ENCODE data around the gene CHD9. TPM values are rescaled to one million over a fixed set of nuclear protein-coding genes. Genes with fewer than 3 reads are reported as not detected.

The CHD9 gene
- total RNA-seq, 2 experiments from 2014 or later, result 30.2 to 37.9 TPM

GRCh38 chr16:53100131-53100748 lies 45.4 kb downstream of the CHD9 start:
- Mint-ChIP-seq H3K9me3 (no peaks in the 10 kb centered on the region), H3K36me3 (peaks cover 6% of the 10 kb centered on the region), H3K4me1 (peaks cover 16% of the 10 kb centered on the region), H3K27me3 (no peaks in the 10 kb centered on the region), H3K27ac (peak overlapping the region; percentile 86), H3K4me3 (peak overlapping the region; percentile 86)
- DNase-seq, result no peak
- POLR2A ChIA-PET, result interaction anchor here (1.4 to 1.9 kb wide), 2 partner anchors 30 to 45 kb away, joined by 7 to 12 read pairs; partner anchors contain the start of gene CHD9
- no peak for ATAC-seq (ENCODE audit: low read depth)

- peaks cover 2% of the 10 kb centered on the region for H3K36me3 Mint-ChIP-seq
- no peaks in the 10 kb centered on the region for H3K9me3 Mint-ChIP-seq
- DNase-seq (no peak), ATAC-seq (ENCODE audit: low read depth) (no peak)
- H3K27ac Mint-ChIP-seq, result peak overlapping the region; percentile 86
- H3K27me3 Mint-ChIP-seq, result no peaks in the 10 kb centered on the region
- H3K4me1 Mint-ChIP-seq, result peaks cover 16% of the 10 kb centered on the region
- H3K4me3 Mint-ChIP-seq, result no peak overlapping the region
- POLR2A ChIA-PET, result no interaction called here
Measured at GRCh38 chr16:53100889-53101288, 46.1 kb downstream of the CHD9 start.

GRCh38 chr16:53103811-53104210 lies 49.0 kb downstream of the CHD9 start:
- DNase-seq (no peak), ATAC-seq (ENCODE audit: low read depth) (no peak)
- H3K27me3 Mint-ChIP-seq, result no peaks in the 10 kb centered on the region
- no peak overlapping the region for H3K4me3 Mint-ChIP-seq
- H3K4me1 Mint-ChIP-seq, result peaks cover 13% of the 10 kb centered on the region
- H3K27ac Mint-ChIP-seq, result no peak overlapping the region
- H3K9me3 Mint-ChIP-seq, result no peaks in the 10 kb centered on the region
- peaks cover 2% of the 10 kb centered on the region for H3K36me3 Mint-ChIP-seq
- POLR2A ChIA-PET, result no interaction called here

- Mint-ChIP-seq H3K9me3 (no peaks in the 10 kb centered on the region), H3K4me3 (no peak overlapping the region), H3K27me3 (no peaks in the 10 kb centered on the region), H3K4me1 (peaks cover 3% of the 10 kb centered on the region), H3K27ac (no peak overlapping the region), H3K36me3 (peaks cover 2% of the 10 kb centered on the region)
- POLR2A ChIA-PET, result interaction anchor here (0.7 kb wide), 1 partner anchor 44 kb away, joined by 3 read pairs; no protein-coding TSS in a partner anchor
- ATAC-seq (ENCODE audit: low read depth) (no peak), DNase-seq (no peak)
Measured at GRCh38 chr16:53105565-53105964, 50.8 kb downstream of the CHD9 start.

- no peak overlapping the region for H3K27ac Mint-ChIP-seq
- no peak overlapping the region for H3K4me3 Mint-ChIP-seq
- no peaks in the 10 kb centered on the region for H3K36me3 Mint-ChIP-seq
- H3K27me3 Mint-ChIP-seq, result no peaks in the 10 kb centered on the region
- no peaks in the 10 kb centered on the region for H3K9me3 Mint-ChIP-seq
- DNase-seq (no peak), ATAC-seq (ENCODE audit: low read depth) (no peak)
- POLR2A ChIA-PET, result no interaction called here
- peaks cover under 1% of the 10 kb centered on the region for H3K4me1 Mint-ChIP-seq
Measured at GRCh38 chr16:53111078-53111791, 56.4 kb downstream of the CHD9 start.

GRCh38 chr16:53112015-53112414 lies 57.2 kb downstream of the CHD9 start:
- no peak for ATAC-seq (ENCODE audit: low read depth)
- no peak for DNase-seq
- POLR2A ChIA-PET, result no interaction called here
- H3K4me3 Mint-ChIP-seq, result no peak overlapping the region
- peaks cover 3% of the 10 kb centered on the region for H3K4me1 Mint-ChIP-seq
- H3K27me3 Mint-ChIP-seq, result no peaks in the 10 kb centered on the region
- no peaks in the 10 kb centered on the region for H3K9me3 Mint-ChIP-seq
- H3K27ac Mint-ChIP-seq, result no peak overlapping the region
- H3K36me3 Mint-ChIP-seq, result no peaks in the 10 kb centered on the region

- Mint-ChIP-seq H3K4me3 (no peak overlapping the region), H3K27me3 (no peaks in the 10 kb centered on the region), H3K4me1 (peaks cover 3% of the 10 kb centered on the region), H3K9me3 (no peaks in the 10 kb centered on the region), H3K27ac (no peak overlapping the region), H3K36me3 (no peaks in the 10 kb centered on the region)
- ATAC-seq (ENCODE audit: low read depth) (no peak), DNase-seq (no peak)
- POLR2A ChIA-PET, result no interaction called here
Measured at GRCh38 chr16:53115047-53115446, 60.3 kb downstream of the CHD9 start.

- POLR2A ChIA-PET, result no interaction called here
- no peak overlapping the region for H3K4me3 Mint-ChIP-seq
- no peak for DNase-seq
- H3K27me3 Mint-ChIP-seq, result no peaks in the 10 kb centered on the region
- no peak for ATAC-seq (ENCODE audit: low read depth)
- H3K36me3 Mint-ChIP-seq, result no peaks in the 10 kb centered on the region
- H3K4me1 Mint-ChIP-seq, result peaks cover 3% of the 10 kb centered on the region
- no peak overlapping the region for H3K27ac Mint-ChIP-seq
- no peaks in the 10 kb centered on the region for H3K9me3 Mint-ChIP-seq
Measured at GRCh38 chr16:53115773-53116172, 61.0 kb downstream of the CHD9 start.

- H3K4me3 Mint-ChIP-seq, result no peak overlapping the region
- no peaks in the 10 kb centered on the region for H3K27me3 Mint-ChIP-seq
- peaks cover 6% of the 10 kb centered on the region for H3K36me3 Mint-ChIP-seq
- no peak overlapping the region for H3K27ac Mint-ChIP-seq
- no peak for ATAC-seq (ENCODE audit: low read depth)
- peaks cover 3% of the 10 kb centered on the region for H3K4me1 Mint-ChIP-seq
- POLR2A ChIA-PET, result no interaction called here
- H3K9me3 Mint-ChIP-seq, result peaks cover 3% of the 10 kb centered on the region
- no peak for DNase-seq
Measured at GRCh38 chr16:53121043-53121620, 66.3 kb downstream of the CHD9 start.

- peaks cover 6% of the 10 kb centered on the region for H3K36me3 Mint-ChIP-seq
- DNase-seq, result no peak
Measured at GRCh38 chr16:53121661-53122060, 66.9 kb downstream of the CHD9 start.

GRCh38 chr16:53123747-53124146 lies 69.0 kb downstream of the CHD9 start:
- peaks cover 3% of the 10 kb centered on the region for H3K9me3 Mint-ChIP-seq
- POLR2A ChIA-PET, result no interaction called here

More at GRCh38 chr16:53121661-53122060, 66.9 kb downstream of the CHD9 start:
- POLR2A ChIA-PET, result no interaction called here
- Mint-ChIP-seq H3K27ac (no peak overlapping the region), H3K27me3 (no peaks in the 10 kb centered on the region), H3K9me3 (peaks cover 3% of the 10 kb centered on the region), H3K4me3 (no peak overlapping the region), H3K4me1 (no peaks in the 10 kb centered on the region)
- no peak for ATAC-seq (ENCODE audit: low read depth)

GRCh38 chr16:53126390-53126789 lies 71.6 kb downstream of the CHD9 start:
- Mint-ChIP-seq H3K27me3 (peaks cover 5% of the 10 kb centered on the region), H3K9me3 (peaks cover 3% of the 10 kb centered on the region), H3K4me3 (no peak overlapping the region), H3K36me3 (peaks cover 6% of the 10 kb centered on the region), H3K27ac (no peak overlapping the region), H3K4me1 (peaks cover 5% of the 10 kb centered on the region)
- no peak for DNase-seq
- POLR2A ChIA-PET, result no interaction called here
- ATAC-seq (ENCODE audit: low read depth), result no peak

More at GRCh38 chr16:53123747-53124146, 69.0 kb downstream of the CHD9 start:
- DNase-seq, result no peak
- Mint-ChIP-seq H3K4me1 (no peaks in the 10 kb centered on the region), H3K27me3 (peaks cover 1% of the 10 kb centered on the region), H3K4me3 (no peak overlapping the region), H3K36me3 (peaks cover 6% of the 10 kb centered on the region), H3K27ac (no peak overlapping the region)
- ATAC-seq (ENCODE audit: low read depth), result no peak

- H3K9me3 Mint-ChIP-seq, result peaks cover 1% of the 10 kb centered on the region
- peaks cover 5% of the 10 kb centered on the region for H3K27me3 Mint-ChIP-seq
- POLR2A ChIA-PET, result interaction anchor here (0.8 to 1.7 kb wide), 3 partner anchors 30 to 306 kb away, joined by 3 to 7 read pairs (median 6); partner anchors contain the start of gene CHD9
- peaks cover 3% of the 10 kb centered on the region for H3K36me3 Mint-ChIP-seq
- H3K4me3 Mint-ChIP-seq, result peak overlapping the region; percentile 79
- H3K27ac Mint-ChIP-seq, result peak overlapping the region; percentile 31
- peaks cover 9% of the 10 kb centered on the region for H3K4me1 Mint-ChIP-seq
- ATAC-seq (ENCODE audit: low read depth), result no peak
- DNase-seq, result no peak
Measured at GRCh38 chr16:53129281-53130158, 74.7 kb downstream of the CHD9 start.
